ENCODE measurements around the gene RRP1B. TPM values are rescaled to one million over a fixed set of nuclear protein-coding genes. Genes with fewer than 3 reads are reported as not detected.

RRP1B gene
- total and polyA plus RNA-seq, 2 of the 13 experiments (the other 11 are each of a cell fraction or from before 2014, with no cell fraction given) = 16.3 to 46.2 TPM

DNA sequence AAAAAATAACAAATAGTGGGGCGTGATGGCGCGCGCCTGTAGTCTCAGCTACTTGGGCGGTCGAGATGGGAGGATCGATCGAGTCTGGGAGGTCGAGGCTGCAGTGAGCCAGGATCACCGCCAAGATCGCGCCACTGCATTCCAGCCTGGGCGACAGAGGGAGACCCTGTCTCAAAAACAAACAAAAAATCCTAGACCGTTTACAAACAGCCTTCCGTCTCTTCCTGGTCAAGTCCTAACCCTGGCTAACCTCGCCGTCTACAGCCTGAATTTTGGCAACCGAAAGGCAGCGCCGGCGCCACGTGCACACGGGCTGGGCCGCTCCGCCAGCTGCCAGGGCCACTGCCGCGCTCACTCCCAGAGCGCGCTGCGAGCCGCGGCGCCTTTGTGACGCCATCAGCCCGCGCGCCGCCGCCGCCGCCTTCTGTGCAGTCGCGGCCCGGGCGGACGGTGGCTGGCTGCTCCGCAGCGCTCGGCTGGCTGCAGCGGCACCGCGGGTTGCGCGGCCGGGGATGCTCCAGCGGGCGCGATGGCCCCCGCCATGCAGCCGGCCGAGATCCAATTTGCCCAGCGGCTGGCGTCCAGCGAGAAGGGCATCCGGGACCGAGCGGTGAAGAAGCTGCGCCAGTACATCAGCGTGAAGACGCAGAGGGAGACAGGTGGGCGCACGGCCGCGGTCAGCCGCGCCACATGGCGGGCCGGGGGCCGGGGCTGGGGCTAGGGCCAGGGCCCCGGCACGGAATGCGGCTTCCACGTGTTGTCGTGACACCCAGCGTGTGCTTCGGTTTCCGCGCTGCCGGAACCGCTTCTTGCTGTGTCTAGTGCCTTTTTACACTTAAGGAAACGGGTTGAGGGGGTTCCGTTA lies at the start of gene RRP1B, which contains the start of gene HSF2BP (continued):
- TF ChIP-seq, protein P1, sequence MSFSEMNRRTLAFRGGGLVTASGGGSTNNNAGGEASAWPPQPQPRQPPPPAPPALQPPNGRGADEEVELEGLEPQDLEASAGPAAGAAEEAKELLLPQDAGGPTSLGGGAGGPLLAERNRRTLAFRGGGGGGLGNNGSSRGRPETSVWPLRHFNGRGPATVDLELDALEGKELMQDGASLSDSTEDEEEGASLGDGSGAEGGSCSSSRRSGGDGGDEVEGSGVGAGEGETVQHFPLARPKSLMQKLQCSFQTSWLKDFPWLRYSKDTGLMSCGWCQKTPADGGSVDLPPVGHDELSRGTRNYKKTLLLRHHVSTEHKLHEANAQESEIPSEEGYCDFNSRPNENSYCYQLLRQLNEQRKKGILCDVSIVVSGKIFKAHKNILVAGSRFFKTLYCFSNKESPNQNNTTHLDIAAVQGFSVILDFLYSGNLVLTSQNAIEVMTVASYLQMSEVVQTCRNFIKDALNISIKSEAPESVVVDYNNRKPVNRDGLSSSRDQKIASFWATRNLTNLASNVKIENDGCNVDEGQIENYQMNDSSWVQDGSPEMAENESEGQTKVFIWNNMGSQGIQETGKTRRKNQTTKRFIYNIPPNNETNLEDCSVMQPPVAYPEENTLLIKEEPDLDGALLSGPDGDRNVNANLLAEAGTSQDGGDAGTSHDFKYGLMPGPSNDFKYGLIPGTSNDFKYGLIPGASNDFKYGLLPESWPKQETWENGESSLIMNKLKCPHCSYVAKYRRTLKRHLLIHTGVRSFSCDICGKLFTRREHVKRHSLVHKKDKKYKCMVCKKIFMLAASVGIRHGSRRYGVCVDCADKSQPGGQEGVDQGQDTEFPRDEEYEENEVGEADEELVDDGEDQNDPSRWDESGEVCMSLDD (CRISPR knock-in tag; IDR thresholded peaks at IDR 0.05; ENCODE audit: borderline replicate concordance) = peak; percentile 93
- no peak for TF ChIP-seq ZNF24 (IDR thresholded peaks at IDR 0.05)
- TF ChIP-seq, protein P2, sequence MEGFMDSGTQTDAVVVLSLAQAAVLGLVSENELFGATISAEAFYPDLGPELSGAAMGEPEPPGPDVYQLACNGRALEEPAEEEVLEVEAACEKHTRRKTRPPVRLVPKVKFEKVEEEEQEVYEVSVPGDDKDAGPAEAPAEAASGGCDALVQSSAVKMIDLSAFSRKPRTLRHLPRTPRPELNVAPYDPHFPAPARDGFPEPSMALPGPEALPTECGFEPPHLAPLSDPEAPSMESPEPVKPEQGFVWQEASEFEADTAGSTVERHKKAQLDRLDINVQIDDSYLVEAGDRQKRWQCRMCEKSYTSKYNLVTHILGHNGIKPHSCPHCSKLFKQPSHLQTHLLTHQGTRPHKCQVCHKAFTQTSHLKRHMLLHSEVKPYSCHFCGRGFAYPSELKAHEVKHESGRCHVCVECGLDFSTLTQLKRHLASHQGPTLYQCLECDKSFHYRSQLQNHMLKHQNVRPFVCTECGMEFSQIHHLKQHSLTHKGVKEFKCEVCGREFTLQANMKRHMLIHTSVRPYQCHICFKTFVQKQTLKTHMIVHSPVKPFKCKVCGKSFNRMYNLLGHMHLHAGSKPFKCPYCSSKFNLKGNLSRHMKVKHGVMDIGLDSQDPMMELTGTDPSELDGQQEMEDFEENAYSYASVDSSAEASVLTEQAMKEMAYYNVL (CRISPR knock-in tag; IDR thresholded peaks at IDR 0.05; ENCODE audit: borderline replicate concordance) = 0 out of 2 replicates have a peak, but pooled peaks have one; percentile 22
- TF ChIP-seq ZBTB7B (CRISPR knock-in tag; IDR thresholded peaks at IDR 0.05) = peak; percentile 23; the same call in 1 of the 2 replicates
- TF ChIP-seq, protein P3, sequence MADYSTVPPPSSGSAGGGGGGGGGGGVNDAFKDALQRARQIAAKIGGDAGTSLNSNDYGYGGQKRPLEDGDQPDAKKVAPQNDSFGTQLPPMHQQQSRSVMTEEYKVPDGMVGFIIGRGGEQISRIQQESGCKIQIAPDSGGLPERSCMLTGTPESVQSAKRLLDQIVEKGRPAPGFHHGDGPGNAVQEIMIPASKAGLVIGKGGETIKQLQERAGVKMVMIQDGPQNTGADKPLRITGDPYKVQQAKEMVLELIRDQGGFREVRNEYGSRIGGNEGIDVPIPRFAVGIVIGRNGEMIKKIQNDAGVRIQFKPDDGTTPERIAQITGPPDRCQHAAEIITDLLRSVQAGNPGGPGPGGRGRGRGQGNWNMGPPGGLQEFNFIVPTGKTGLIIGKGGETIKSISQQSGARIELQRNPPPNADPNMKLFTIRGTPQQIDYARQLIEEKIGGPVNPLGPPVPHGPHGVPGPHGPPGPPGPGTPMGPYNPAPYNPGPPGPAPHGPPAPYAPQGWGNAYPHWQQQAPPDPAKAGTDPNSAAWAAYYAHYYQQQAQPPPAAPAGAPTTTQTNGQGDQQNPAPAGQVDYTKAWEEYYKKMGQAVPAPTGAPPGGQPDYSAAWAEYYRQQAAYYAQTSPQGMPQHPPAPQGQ (CRISPR knock-in tag; IDR thresholded peaks at IDR 0.05; ENCODE audit: borderline replicate concordance) = no peak
- peak; percentile 98 for TF ChIP-seq NFKB2 (CRISPR knock-in tag; IDR thresholded peaks at IDR 0.05; ENCODE audit: borderline replicate concordance)
- TF ChIP-seq, protein P4, sequence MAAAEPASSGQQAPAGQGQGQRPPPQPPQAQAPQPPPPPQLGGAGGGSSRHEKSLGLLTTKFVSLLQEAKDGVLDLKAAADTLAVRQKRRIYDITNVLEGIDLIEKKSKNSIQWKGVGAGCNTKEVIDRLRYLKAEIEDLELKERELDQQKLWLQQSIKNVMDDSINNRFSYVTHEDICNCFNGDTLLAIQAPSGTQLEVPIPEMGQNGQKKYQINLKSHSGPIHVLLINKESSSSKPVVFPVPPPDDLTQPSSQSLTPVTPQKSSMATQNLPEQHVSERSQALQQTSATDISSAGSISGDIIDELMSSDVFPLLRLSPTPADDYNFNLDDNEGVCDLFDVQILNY (CRISPR knock-in tag; conservative IDR thresholded peaks at IDR 0.05) = no peak
- TF ChIP-seq SETDB1 (CRISPR knock-in tag; IDR thresholded peaks at IDR 0.05; ENCODE audit: borderline replicate concordance) = no peak
- TF ChIP-seq KDM2A (CRISPR knock-in tag; IDR thresholded peaks at IDR 0.05; ENCODE audit: borderline replicate concordance, low read depth) = peak; percentile 74; the same call in 1 of the 2 replicates
- no peak for TF ChIP-seq ZNF335 (CRISPR knock-in tag; IDR thresholded peaks at IDR 0.05)
- TF ChIP-seq PAX8 (CRISPR knock-in tag; IDR thresholded peaks at IDR 0.05; ENCODE audit: borderline replicate concordance) = no peak
- TF ChIP-seq, protein P5, sequence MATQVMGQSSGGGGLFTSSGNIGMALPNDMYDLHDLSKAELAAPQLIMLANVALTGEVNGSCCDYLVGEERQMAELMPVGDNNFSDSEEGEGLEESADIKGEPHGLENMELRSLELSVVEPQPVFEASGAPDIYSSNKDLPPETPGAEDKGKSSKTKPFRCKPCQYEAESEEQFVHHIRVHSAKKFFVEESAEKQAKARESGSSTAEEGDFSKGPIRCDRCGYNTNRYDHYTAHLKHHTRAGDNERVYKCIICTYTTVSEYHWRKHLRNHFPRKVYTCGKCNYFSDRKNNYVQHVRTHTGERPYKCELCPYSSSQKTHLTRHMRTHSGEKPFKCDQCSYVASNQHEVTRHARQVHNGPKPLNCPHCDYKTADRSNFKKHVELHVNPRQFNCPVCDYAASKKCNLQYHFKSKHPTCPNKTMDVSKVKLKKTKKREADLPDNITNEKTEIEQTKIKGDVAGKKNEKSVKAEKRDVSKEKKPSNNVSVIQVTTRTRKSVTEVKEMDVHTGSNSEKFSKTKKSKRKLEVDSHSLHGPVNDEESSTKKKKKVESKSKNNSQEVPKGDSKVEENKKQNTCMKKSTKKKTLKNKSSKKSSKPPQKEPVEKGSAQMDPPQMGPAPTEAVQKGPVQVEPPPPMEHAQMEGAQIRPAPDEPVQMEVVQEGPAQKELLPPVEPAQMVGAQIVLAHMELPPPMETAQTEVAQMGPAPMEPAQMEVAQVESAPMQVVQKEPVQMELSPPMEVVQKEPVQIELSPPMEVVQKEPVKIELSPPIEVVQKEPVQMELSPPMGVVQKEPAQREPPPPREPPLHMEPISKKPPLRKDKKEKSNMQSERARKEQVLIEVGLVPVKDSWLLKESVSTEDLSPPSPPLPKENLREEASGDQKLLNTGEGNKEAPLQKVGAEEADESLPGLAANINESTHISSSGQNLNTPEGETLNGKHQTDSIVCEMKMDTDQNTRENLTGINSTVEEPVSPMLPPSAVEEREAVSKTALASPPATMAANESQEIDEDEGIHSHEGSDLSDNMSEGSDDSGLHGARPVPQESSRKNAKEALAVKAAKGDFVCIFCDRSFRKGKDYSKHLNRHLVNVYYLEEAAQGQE (IDR thresholded peaks at IDR 0.05; ENCODE audit: borderline replicate concordance in 1 of 2, low read depth in 1 of 2, low read length in 2 of 2) = peak in 1 of 2 experiments; percentile 19; a peak in 1 of 4 replicates
- no peak for TF ChIP-seq TCF7L2 (IDR thresholded peaks at IDR 0.05; ENCODE audit: low read depth, low read length)
- peak; percentile 16; the same call in 1 of the 2 replicates for TF ChIP-seq KDM6A (CRISPR knock-in tag; IDR thresholded peaks at IDR 0.05; ENCODE audit: low read depth)
- no peak for TF ChIP-seq FIP1L1 (IDR thresholded peaks at IDR 0.05; ENCODE audit: borderline replicate concordance, insufficient read depth, low read depth, low read length)
- TF ChIP-seq ZNF343 (CRISPR knock-in tag; IDR thresholded peaks at IDR 0.05) = 0 out of 2 replicates have a peak, but pooled peaks have one; percentile 35
